CD4-positive, alpha-beta T cell (primary cell): Measurements from ENCODE around the gene ARL5A. TPM values are rescaled to one million over a fixed set of nuclear protein-coding genes. Genes with fewer than 3 reads are reported as not detected.

Experiments used
- ATAC-seq: fragments of 200-7000 bp; cut with Tn5 transposase; one replicate; pipeline ENCODE4 v1.10.0; 2022; ENCODE audit warnings: mild to moderate bottlenecking; ENCODE audit not compliant: poor library complexity
- CTCF ChIA-PET: fragments of 350-600 bp; sonication (Branson Sonifier 250); formaldehyde crosslinking; loops from one replicate; lab custom pipeline; 2021; ENCODE audit warnings: antibody characterized with exemption, inconsistent platforms; lab: Charles Lee
- POLR2A ChIA-PET: fragments of 350-600 bp; sonication (Branson Sonifier 250); formaldehyde crosslinking; loops from one replicate; lab custom pipeline; 2021; ENCODE audit warnings: antibody characterized with exemption, inconsistent platforms; lab: Charles Lee
- DNase-seq, 14 experiments: peaks; one replicate each; pipeline ENCODE4 v3.0.0-alpha.2; 2013 to 2020; ENCODE audit warnings: mixed read lengths in 2 of 14
- H3K27ac ChIP-seq, 2 donors: one replicate each; pipeline versions ENCODE4 v1.5.1 to v1.7.0; 2013; ENCODE audit warnings: low read length in 2 of 2, low read depth in 1 of 2, mild to moderate bottlenecking in 1 of 2
- H3K27me3 ChIP-seq, 2 experiments: 1 replicate in 1 of 2; 2 replicates in 1 of 2; pipeline versions ENCODE4 v1.6.1 to v1.7.0; 2013; ENCODE audit warnings: low read length in 2 of 2, control low read depth in 1 of 2, mild to moderate bottlenecking in 1 of 2, moderate library complexity in 1 of 2; ENCODE audit not compliant: insufficient read depth in 2 of 2, control insufficient read depth in 1 of 2
- H3K36me3 ChIP-seq: one replicate; pipeline ENCODE4 v1.6.1; 2013; ENCODE audit warnings: low read length, control low read depth; ENCODE audit not compliant: insufficient read depth
- H3K4me1 ChIP-seq: one replicate; pipeline ENCODE4 v1.6.1; 2013; ENCODE audit warnings: low read length, control low read depth; ENCODE audit not compliant: insufficient read depth
- H3K4me3 ChIP-seq: one replicate; pipeline ENCODE4 v1.5.1; 2013; ENCODE audit warnings: mild to moderate bottlenecking, low read length, moderate library complexity
- H3K9me3 ChIP-seq, 2 experiments: 1 replicate in 1 of 2; 2 replicates in 1 of 2; pipeline versions ENCODE4 v1.6.1 to v1.7.0; 2013; ENCODE audit warnings: low read length in 2 of 2, mild to moderate bottlenecking in 2 of 2, control low read depth in 1 of 2, moderate library complexity in 1 of 2; ENCODE audit not compliant: control insufficient read depth in 1 of 2, insufficient read depth in 1 of 2
- H3K27ac Mint-ChIP-seq: one replicate; pipeline ENCODE4 v1.8.0; 2020; ENCODE audit warnings: mixed read lengths
- H3K27me3 Mint-ChIP-seq: one replicate; pipeline ENCODE4 v1.8.0; 2021; ENCODE audit warnings: mixed read lengths
- H3K36me3 Mint-ChIP-seq: one replicate; pipeline ENCODE4 v1.8.0; 2021; ENCODE audit warnings: low read depth, mixed read lengths
- H3K4me1 Mint-ChIP-seq: one replicate; pipeline ENCODE4 v1.8.0; 2021; ENCODE audit warnings: low read depth, mixed read lengths
- H3K4me3 Mint-ChIP-seq: one replicate; pipeline ENCODE4 v1.8.0; 2020; ENCODE audit warnings: mild to moderate bottlenecking, mixed read lengths
- H3K9me3 Mint-ChIP-seq: one replicate; pipeline ENCODE4 v1.8.0; 2020; ENCODE audit warnings: mixed read lengths
- CTCF ChIP-seq: fragments of 200-600 bp; IDR thresholded peaks from one replicate; pipeline ENCODE4 v1.8.0; 2022; ENCODE audit warnings: antibody characterized with exemption, mild to moderate bottlenecking
- intact Hi-C, 2 experiments: fragments of 100-400 bp; cut with DNase I in 1 of 2; cut with micrococcal nuclease in 1 of 2; formaldehyde crosslinking; loops; one replicate each; pipeline versions ENCODE4 v1.15.1 to v1.9.0; 2023 to 2025; cut with DNase I, micrococcal nuclease
- total RNA-seq, 174 experiments: library from RNA in 2 of 174; stranded (reverse) in 2 of 174; gene quantifications; one replicate each; pipeline ENCODE4 v1.2.3 and lab custom pipeline; 2021 to 2026

Gene ARL5A
- total RNA-seq, 2 experiments from 2014 or later, result 16.9 to 20.5 TPM

- Mint-ChIP-seq H3K4me1 (no peaks in the 10 kb centered on the region), H3K27ac (no peak overlapping the region), H3K27me3 (no peaks in the 10 kb centered on the region), H3K4me3 (no peak overlapping the region), H3K36me3 (peaks cover 43% of the 10 kb centered on the region), H3K9me3 (no peaks in the 10 kb centered on the region)
- TF ChIP-seq CTCF, result no peak
- DNase-seq (no peak), ATAC-seq (no peak)
- intact Hi-C loops, result no loop called here
- H3K4me1 ChIP-seq, result no peaks in the 10 kb centered on the region
- no peaks in the 10 kb centered on the region for H3K27me3 ChIP-seq
- peaks cover 0 to 4% of the 10 kb centered on the region in 2 experiments for H3K9me3 ChIP-seq
- ChIA-PET POLR2A (no interaction called here), CTCF (no interaction called here)
- peaks cover 3% of the 10 kb centered on the region for H3K36me3 ChIP-seq
- no peak overlapping the region for H3K4me3 ChIP-seq
- H3K27ac ChIP-seq, result no peak overlapping the region
Measured at GRCh38 chr2:151791545-151791944, 36.7 kb downstream of the ARL5A start.

- Histone ChIP-seq H3K4me1 (no peaks in the 10 kb centered on the region), H3K36me3 (no peaks in the 10 kb centered on the region), H3K27me3 (no peaks in the 10 kb centered on the region), H3K9me3 (peaks cover 0 to 4% of the 10 kb centered on the region in 2 experiments), H3K27ac (no peak overlapping the region), H3K4me3 (no peak overlapping the region)
- Mint-ChIP-seq H3K4me3 (no peak overlapping the region), H3K9me3 (no peaks in the 10 kb centered on the region), H3K27ac (no peak overlapping the region), H3K4me1 (no peaks in the 10 kb centered on the region), H3K36me3 (peaks cover 42% of the 10 kb centered on the region), H3K27me3 (no peaks in the 10 kb centered on the region)
- CTCF ChIA-PET, result no interaction called here
- no peak for ATAC-seq
- no peak for DNase-seq
- intact Hi-C loops, result no loop called here
- POLR2A ChIA-PET, result no interaction called here
- TF ChIP-seq CTCF, result no peak
Measured at GRCh38 chr2:151790689-151791088, 37.5 kb downstream of the ARL5A start.

GRCh38 chr2:151789055-151789834 is 39.0 kb downstream of the ARL5A start:
- Histone ChIP-seq H3K27me3 (no peaks in the 10 kb centered on the region), H3K4me1 (no peaks in the 10 kb centered on the region), H3K9me3 (peaks cover 0 to 4% of the 10 kb centered on the region in 2 experiments), H3K27ac (no peak overlapping the region), H3K36me3 (no peaks in the 10 kb centered on the region), H3K4me3 (no peak overlapping the region)
- Mint-ChIP-seq H3K27me3 (no peaks in the 10 kb centered on the region), H3K4me3 (no peak overlapping the region), H3K4me1 (no peaks in the 10 kb centered on the region), H3K27ac (no peak overlapping the region), H3K36me3 (peaks cover 47% of the 10 kb centered on the region), H3K9me3 (no peaks in the 10 kb centered on the region)
- intact Hi-C loops, result no loop called here
- no peak for DNase-seq
- no peak for ATAC-seq
- ChIA-PET CTCF (interaction anchor here (1.1 to 1.7 kb wide), 2 partner anchors 17 to 19 kb away, joined by 3 to 5 read pairs; no protein-coding TSS in a partner anchor), POLR2A (no interaction called here)
- TF ChIP-seq CTCF, result no peak
